CD14-positive monocyte (primary cell): ENCODE measurements around the gene CSF3. TPM values are rescaled to one million over a fixed set of nuclear protein-coding genes. Genes with fewer than 3 reads are reported as not detected.

ENCODE experiments used
- DNase-seq, 3 donors: peaks; one replicate each; pipeline ENCODE4 v3.0.0-alpha.2; 2011 to 2022
- H2AFZ ChIP-seq: 2 replicates; pipeline ENCODE4 v1.6.0; 2012; ENCODE audit warnings: mild to moderate bottlenecking, low read depth, low read length, inconsistent platforms; ENCODE audit not compliant: insufficient read depth, poor library complexity, severe bottlenecking
- H3K27ac ChIP-seq, 2 donors: 1 replicate in 1 of 2; 2 replicates in 1 of 2; pipeline ENCODE4 v1.5.1; 2012 to 2013; ENCODE audit warnings: low read length in 2 of 2, control low read depth in 1 of 2, inconsistent platforms in 1 of 2, low read depth in 1 of 2, mild to moderate bottlenecking in 1 of 2
- H3K27me3 ChIP-seq, 2 donors: one replicate each; pipeline versions ENCODE4 v1.6.0 to v1.6.1; 2011 to 2013; ENCODE audit warnings: low read length in 2 of 2; ENCODE audit not compliant: control insufficient read depth in 2 of 2, insufficient read depth in 2 of 2
- H3K36me3 ChIP-seq, 2 donors: replicated peaks in 1 of 2; 1 replicate in 1 of 2; 2 replicates in 1 of 2; pipeline versions ENCODE4 v1.5.1 to v1.6.1; 2012 to 2013; ENCODE audit warnings: low read length in 2 of 2, control low read depth in 1 of 2, inconsistent platforms in 1 of 2, mild to moderate bottlenecking in 1 of 2; ENCODE audit not compliant: insufficient read depth in 2 of 2, control insufficient read depth in 1 of 2
- H3K4me1 ChIP-seq, 2 donors: 1 replicate in 1 of 2; 2 replicates in 1 of 2; pipeline versions ENCODE4 v1.5.1 to v1.6.1; 2012 to 2013; ENCODE audit warnings: low read length in 2 of 2, control low read depth in 1 of 2, inconsistent platforms in 1 of 2, mild to moderate bottlenecking in 1 of 2, moderate library complexity in 1 of 2; ENCODE audit not compliant: insufficient read depth in 2 of 2, control insufficient read depth in 1 of 2
- H3K4me2 ChIP-seq: replicated peaks from 2 replicates; pipeline ENCODE3; 2012; ENCODE audit warnings: low read length, moderate library complexity, mild to moderate bottlenecking; ENCODE audit not compliant: poor library complexity, severe bottlenecking; ENCODE audit errors: extremely low read depth
- H3K4me3 ChIP-seq, 3 experiments: fragments of 200-600 bp in 1 of 3; sonication (generic) in 1 of 3; replicated peaks in 1 of 3; 1 replicate in 2 of 3; 2 replicates in 1 of 3; pipeline ENCODE4 v1.5.1; 2011 to 2013; ENCODE audit warnings: low read length in 3 of 3, mild to moderate bottlenecking in 3 of 3, control low read depth in 2 of 3, low read depth in 2 of 3, inconsistent platforms in 1 of 3, moderate library complexity in 1 of 3
- H3K79me2 ChIP-seq: 2 replicates; pipeline ENCODE4 v1.6.0; 2012; ENCODE audit warnings: mild to moderate bottlenecking, control low read depth, inconsistent platforms, low read length, moderate library complexity; ENCODE audit not compliant: insufficient read depth
- H3K9ac ChIP-seq: 2 replicates; pipeline ENCODE4 v1.6.0; 2017; ENCODE audit warnings: low read length, mild to moderate bottlenecking; ENCODE audit not compliant: insufficient read depth, poor library complexity, severe bottlenecking
- H3K9me3 ChIP-seq, 2 donors: replicated peaks in 1 of 2; 1 replicate in 1 of 2; 2 replicates in 1 of 2; pipeline versions ENCODE4 v1.5.1 to v1.6.1; 2012 to 2013; ENCODE audit warnings: low read length in 2 of 2, control low read depth in 1 of 2; ENCODE audit not compliant: control insufficient read depth in 1 of 2, insufficient read depth in 1 of 2
- H4K20me1 ChIP-seq: 2 replicates; pipeline ENCODE4 v1.6.0; 2012; ENCODE audit warnings: mild to moderate bottlenecking, low read length, control low read depth, moderate library complexity; ENCODE audit not compliant: insufficient read depth
- H3K27ac Mint-ChIP-seq, 7 donors: one replicate each; pipeline ENCODE4 v1.8.0; 2020; ENCODE audit warnings: mild to moderate bottlenecking in 7 of 7, mixed read lengths in 7 of 7, moderate library complexity in 6 of 7, inconsistent platforms in 2 of 7
- H3K27me3 Mint-ChIP-seq, 3 donors: one replicate each; pipeline ENCODE4 v1.8.0; 2021 to 2022; ENCODE audit warnings: low read depth in 3 of 3, mild to moderate bottlenecking in 3 of 3, mixed read lengths in 3 of 3, moderate library complexity in 3 of 3, inconsistent platforms in 1 of 3
- H3K36me3 Mint-ChIP-seq, 2 donors: one replicate each; pipeline ENCODE4 v1.8.0; 2020; ENCODE audit warnings: mixed read lengths in 2 of 2, inconsistent platforms in 1 of 2, mild to moderate bottlenecking in 1 of 2
- H3K4me1 Mint-ChIP-seq: one replicate; pipeline ENCODE4 v1.8.0; 2020; ENCODE audit warnings: mild to moderate bottlenecking, mixed read lengths
- H3K4me3 Mint-ChIP-seq, 2 donors: one replicate each; pipeline ENCODE4 v1.8.0; 2020; ENCODE audit warnings: mild to moderate bottlenecking in 2 of 2, mixed read lengths in 2 of 2, moderate library complexity in 1 of 2
- H3K9me3 Mint-ChIP-seq, 7 donors: one replicate each; pipeline ENCODE4 v1.8.0; 2020 to 2022; ENCODE audit warnings: mixed read lengths in 7 of 7, mild to moderate bottlenecking in 6 of 7, moderate library complexity in 6 of 7, inconsistent platforms in 2 of 7
- CTCF ChIP-seq: fragments of 200-600 bp; IDR thresholded peaks from one replicate; pipeline ENCODE4 v1.8.0; 2022; ENCODE audit warnings: antibody characterized with exemption, mild to moderate bottlenecking
- WGBS: methylation state at CpG from one replicate; pipeline ENCODE4 v1.1.5; 2013; ENCODE audit warnings: missing lambda C conversion rate; ENCODE audit not compliant: insufficient coverage; 5-methylcytosine and 5-hydroxymethylcytosine counted together
- intact Hi-C, 2 donors: fragments of 100-400 bp; cut with micrococcal nuclease; formaldehyde crosslinking; loops; one replicate each; pipeline versions ENCODE4 v1.15.0 to v1.15.1; 2023
- polyA plus RNA-seq, 3 donors: library from polyadenylated mRNA; depleted of rRNA in 1 of 3; unstranded in 2 of 3; stranded (reverse) in 1 of 3; fragments of 300-500 nt in 2 of 3; fragments of >200 nt in 1 of 3; fragmentation: Illumina TruSeq in 2 of 3; gene quantifications; 1 replicate in 2 of 3; 2 replicates in 1 of 3; pipeline ENCODE4 v1.2.3, GENCODE V29; 2012 to 2021

Gene CSF3
- polyA plus RNA-seq, 3 donors, result not detected

DNA sequence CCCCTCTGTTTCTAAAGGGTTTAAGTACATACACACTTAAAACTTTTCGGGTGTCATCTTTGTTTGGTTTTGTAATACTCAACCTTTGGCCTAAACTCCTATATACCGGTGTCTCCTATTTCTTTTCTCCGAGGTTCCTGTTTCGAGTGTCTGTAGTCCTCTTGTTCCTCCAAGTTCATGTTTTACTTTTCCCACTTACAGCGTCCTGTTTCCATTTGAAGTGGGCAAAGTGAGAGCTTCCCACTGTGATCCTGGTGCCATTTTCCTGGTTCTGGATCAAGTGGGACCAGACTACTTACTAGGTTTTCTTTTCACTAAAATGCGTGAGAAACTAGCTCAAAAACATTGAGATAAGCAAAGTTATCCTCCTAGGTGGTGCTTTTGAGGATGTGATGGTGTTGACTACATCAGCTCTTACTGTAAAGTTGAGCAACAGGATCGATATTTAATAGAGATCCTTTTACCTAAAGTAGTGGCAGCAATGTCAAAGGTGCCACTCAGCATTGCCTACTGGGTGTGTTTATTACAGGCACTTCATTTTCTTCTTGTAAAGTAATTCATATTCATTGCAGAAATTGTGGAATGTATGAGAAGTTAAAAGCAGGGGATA, 33.4 kb upstream of the CSF3 start:
- Mint-ChIP-seq H3K4me3 (peak overlapping the region; percentile 91 to 97), H3K27me3 (peaks cover 0 to 4% (median 0%) of the 10 kb centered on the region in 3 donors), H3K4me1 (peaks cover 25% of the 10 kb centered on the region), H3K27ac (peak overlapping the region; percentile 94 to 98 (median 96)), H3K36me3 (peaks cover 31 to 35% of the 10 kb centered on the region in 2 donors), H3K9me3 (no peaks in the 10 kb centered on the region)
- H3K27me3 ChIP-seq, result no peaks in the 10 kb centered on the region
- H3K9ac ChIP-seq, result peak overlapping the region; percentile 99
- peaks cover 30% of the 10 kb centered on the region for H3K79me2 ChIP-seq
- H3K4me2 ChIP-seq, result peak overlapping the region; percentile 92
- TF ChIP-seq CTCF, result no peak
- H3K4me1 ChIP-seq, result peaks cover 27 to 31% of the 10 kb centered on the region in 2 donors
- intact Hi-C loops, result loop anchor here (2.0 to 10.0 kb wide), 3 partner anchors 29 to 57 kb away; partner anchors contain the start of genes LRRC3C (in 2 of the 2) and ORMDL3 (in 2 of the 2)
- peak in 2 of 3 donors; percentile 27 to 28 for DNase-seq
- peak overlapping the region; percentile 83 to 93 (median 89) for H3K4me3 ChIP-seq
- H4K20me1 ChIP-seq, result peaks cover 9% of the 10 kb centered on the region
- H2AFZ ChIP-seq, result peak overlapping the region; percentile 78
- no peaks in the 10 kb centered on the region for H3K9me3 ChIP-seq
- peak overlapping the region in 1 of 2 donors; percentile 94 for H3K27ac ChIP-seq
- no CpG with 5 or more reads among the region's 7 CpGs for WGBS
- peaks cover 33 to 35% of the 10 kb centered on the region in 2 donors for H3K36me3 ChIP-seq

DNA sequence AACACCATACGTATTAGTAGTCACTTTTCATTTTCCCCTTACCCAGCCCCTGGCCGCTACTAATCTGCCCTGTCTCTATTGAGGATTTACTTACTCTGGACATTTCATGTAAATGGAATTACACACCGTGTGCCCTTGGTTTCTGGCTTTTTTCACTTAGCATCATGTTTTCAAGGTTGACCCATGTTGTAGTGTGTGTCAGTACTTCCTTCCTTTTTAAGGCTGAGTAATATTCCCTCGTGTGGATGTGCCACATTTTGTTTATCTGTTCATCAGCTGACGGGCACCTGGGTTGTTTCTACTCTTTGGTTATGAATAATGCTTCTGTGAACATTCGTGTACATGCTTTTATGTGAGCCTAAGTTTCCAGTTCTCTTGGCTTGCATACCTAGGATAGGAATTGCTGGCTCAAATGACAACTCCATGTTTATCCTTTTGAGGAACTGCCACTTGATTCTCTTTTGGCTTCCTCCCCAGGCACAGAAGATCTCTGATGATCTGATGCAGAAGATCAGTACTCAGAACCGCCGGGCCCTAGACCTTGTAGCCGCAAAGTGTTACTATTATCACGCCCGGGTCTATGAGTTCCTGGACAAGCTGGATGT, 26.9 kb upstream of the CSF3 start:
- Histone ChIP-seq H3K4me3 (no peak overlapping the region), H3K4me1 (no peaks in the 10 kb centered on the region), H2AFZ (no peak overlapping the region), H3K9ac (no peak overlapping the region), H3K27ac (no peak overlapping the region), H3K9me3 (no peaks in the 10 kb centered on the region), H3K27me3 (no peaks in the 10 kb centered on the region), H3K36me3 (peaks cover 96 to 100% of the 10 kb centered on the region in 2 donors), H3K79me2 (peaks cover 4% of the 10 kb centered on the region), H3K4me2 (no peak overlapping the region), H4K20me1 (peaks cover 9% of the 10 kb centered on the region)
- WGBS, result 93% methylated on average over 10 of the region's 11 CpGs
- Mint-ChIP-seq H3K27ac (peak overlapping the region in 2 of 7 donors; percentile 2 to 46), H3K27me3 (peaks cover 0 to 2% (median 1%) of the 10 kb centered on the region in 3 donors), H3K4me1 (no peaks in the 10 kb centered on the region), H3K9me3 (no peaks in the 10 kb centered on the region), H3K4me3 (no peak overlapping the region), H3K36me3 (peaks cover 95 to 99% of the 10 kb centered on the region in 2 donors)
- DNase-seq, result no peak
- intact Hi-C loops, result loop anchor here in 1 of 2 donors (10.0 kb wide), 1 partner anchor 64 kb away; the partner anchor contains the start of genes LRRC3C and ORMDL3
- no peak for TF ChIP-seq CTCF
